Natural killer cell treated with Interleukin-12 subunit alpha and Interleukin-12 subunit beta and Interleukin-15 and Interleukin-18, amount 100 ng/mL, for 72 hours (primary cell): ENCODE data around the gene PTBP3. TPM values are rescaled to one million over a fixed set of nuclear protein-coding genes. Genes with fewer than 3 reads are reported as not detected.
A peak's percentile ranks its signal among the peaks of the same experiment; 100 is the strongest.

ENCODE experiments used
- ATAC-seq, 2 donors: fragments of 150-1000 bp; cut with Tn5 transposase in 1 of 2; sonication (Bioruptor Pico), chemical (Tn5 transposase) in 1 of 2; 2 replicates each; pipeline ENCODE4 v1.10.0; 2021
- DNase-seq: peaks from one replicate; pipeline ENCODE4 v3.0.0; 2022; ENCODE audit warnings: low spot score
- H3K27ac Mint-ChIP-seq, 2 donors: 1 replicate in 1 of 2; 2 replicates in 1 of 2; pipeline ENCODE4 v1.8.0; 2022; ENCODE audit warnings: mixed read lengths in 2 of 2, mild to moderate bottlenecking in 1 of 2, moderate library complexity in 1 of 2
- H3K27me3 Mint-ChIP-seq, 2 donors: 1 replicate in 1 of 2; 2 replicates in 1 of 2; pipeline ENCODE4 v1.8.0; 2022; ENCODE audit warnings: mixed read lengths in 2 of 2
- H3K36me3 Mint-ChIP-seq: one replicate; pipeline ENCODE4 v1.8.0; 2022; ENCODE audit warnings: mixed read lengths
- H3K4me1 Mint-ChIP-seq, 2 donors: 1 replicate in 1 of 2; 2 replicates in 1 of 2; pipeline ENCODE4 v1.8.0; 2022; ENCODE audit warnings: low read depth in 2 of 2, mixed read lengths in 2 of 2, mild to moderate bottlenecking in 1 of 2
- H3K4me3 Mint-ChIP-seq: one replicate; pipeline ENCODE4 v1.8.0; 2022; ENCODE audit warnings: mixed read lengths
- H3K9me3 Mint-ChIP-seq: 2 replicates; pipeline ENCODE4 v1.8.0; 2022; ENCODE audit warnings: mixed read lengths
- total RNA-seq, 2 donors: library from RNA; stranded (reverse); gene quantifications; one replicate each; pipeline ENCODE4 v1.2.3, GENCODE V29; 2022

PTBP3 gene
- total RNA-seq, 2 donors from 2014 or later = 123 to 143 TPM

DNA sequence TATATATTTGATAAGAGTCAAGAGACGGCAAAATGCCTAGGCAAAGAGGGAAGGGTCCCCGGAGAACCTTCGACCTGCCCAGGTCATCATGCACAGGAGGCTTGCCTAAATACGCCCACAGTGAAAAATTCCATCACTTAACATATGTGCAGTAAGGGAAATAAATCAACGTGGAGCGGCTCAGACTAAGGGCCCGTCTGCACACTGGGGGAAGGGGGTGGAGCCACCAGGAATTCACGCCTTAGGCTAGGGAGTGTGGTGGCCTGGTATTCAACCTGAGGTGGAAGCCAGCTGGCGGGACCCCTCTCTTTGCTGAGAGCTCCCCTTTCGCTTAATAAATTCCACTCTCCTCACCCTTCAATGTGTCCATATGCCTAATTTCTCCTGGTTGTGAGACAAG lies 8.3 kb downstream of the PTBP3 start:
- no peak for DNase-seq
- Mint-ChIP-seq H3K36me3 (peaks cover 8% of the 10 kb centered on the region), H3K4me1 (peaks cover 39 to 49% of the 10 kb centered on the region in 2 donors), H3K9me3 (peaks cover 5% of the 10 kb centered on the region), H3K4me3 (no peak overlapping the region), H3K27me3 (no peaks in the 10 kb centered on the region), H3K27ac (peak overlapping the region in 1 of 2 donors; percentile 59)
- ATAC-seq = no peak

DNA sequence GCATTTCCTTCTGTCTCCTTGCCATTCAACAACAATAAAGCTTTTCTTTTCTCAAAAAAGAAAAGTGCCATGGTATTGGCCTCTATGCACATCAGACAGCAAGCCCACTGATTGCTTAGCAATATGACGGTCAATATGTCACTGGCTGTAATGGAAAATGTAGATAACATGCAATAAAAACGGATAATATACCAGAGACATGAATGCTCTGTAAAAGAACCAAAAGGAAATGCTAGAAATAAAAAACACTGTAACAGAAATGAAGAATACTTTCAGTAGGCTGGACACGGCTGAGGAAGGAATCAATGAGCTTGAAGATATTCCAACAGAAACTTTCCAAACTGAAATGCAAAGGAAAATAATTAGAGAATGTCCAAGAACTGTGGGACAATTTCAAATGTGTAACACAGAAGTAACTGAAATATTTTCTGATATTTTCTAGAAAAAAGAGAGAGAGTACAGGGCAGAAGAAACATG lies 10.0 kb downstream of the PTBP3 start:
- peaks cover 8% of the 10 kb centered on the region for H3K36me3 Mint-ChIP-seq

DNA sequence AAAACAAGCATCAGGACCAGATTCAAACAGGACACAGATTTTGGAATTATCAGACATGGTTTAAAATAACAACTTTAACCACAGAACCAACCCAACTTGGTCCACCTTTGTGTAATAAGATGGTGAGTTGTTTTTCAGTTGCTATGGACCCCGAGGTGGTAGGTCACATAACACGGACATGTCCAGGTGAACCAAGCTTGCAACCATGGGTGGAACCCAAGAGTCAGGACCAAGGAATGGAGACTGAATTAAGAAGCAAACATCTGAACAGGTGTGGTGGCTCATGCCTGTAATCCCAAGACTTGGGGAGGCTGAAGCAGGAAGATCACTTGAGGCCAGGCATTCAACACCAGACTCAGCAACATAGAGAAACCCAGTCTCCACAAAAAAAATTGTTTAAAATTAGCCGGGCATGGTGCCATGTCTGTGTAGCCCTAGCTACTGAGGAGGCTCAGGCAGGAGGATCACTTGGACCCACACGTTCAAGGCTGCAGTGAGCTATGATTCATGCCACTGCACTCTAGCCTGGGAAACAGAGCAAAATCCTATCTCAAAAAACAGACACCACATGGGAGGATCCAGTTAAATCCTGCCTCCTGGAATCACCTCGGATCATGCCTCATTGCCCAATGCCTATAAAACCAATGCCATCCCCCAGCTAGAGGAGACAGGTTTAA lies 10.6 kb downstream of the PTBP3 start:
- H3K27me3 Mint-ChIP-seq = no peaks in the 10 kb centered on the region
- DNase-seq (no peak), ATAC-seq (no peak)
- peaks cover 5% of the 10 kb centered on the region for H3K9me3 Mint-ChIP-seq
- H3K4me3 Mint-ChIP-seq = no peak overlapping the region
- peaks cover 37 to 54% of the 10 kb centered on the region in 2 donors for H3K4me1 Mint-ChIP-seq
- no peak overlapping the region for H3K27ac Mint-ChIP-seq
- H3K36me3 Mint-ChIP-seq = peaks cover 8% of the 10 kb centered on the region

More for the DNA sequence above, 10.0 kb downstream of the PTBP3 start:
- Mint-ChIP-seq H3K27me3 (no peaks in the 10 kb centered on the region), H3K4me1 (peaks cover 36 to 53% of the 10 kb centered on the region in 2 donors), H3K4me3 (no peak overlapping the region), H3K27ac (peak overlapping the region in 1 of 2 donors; percentile 30), H3K9me3 (peaks cover 5% of the 10 kb centered on the region)
- ATAC-seq (no peak), DNase-seq (no peak)

DNA sequence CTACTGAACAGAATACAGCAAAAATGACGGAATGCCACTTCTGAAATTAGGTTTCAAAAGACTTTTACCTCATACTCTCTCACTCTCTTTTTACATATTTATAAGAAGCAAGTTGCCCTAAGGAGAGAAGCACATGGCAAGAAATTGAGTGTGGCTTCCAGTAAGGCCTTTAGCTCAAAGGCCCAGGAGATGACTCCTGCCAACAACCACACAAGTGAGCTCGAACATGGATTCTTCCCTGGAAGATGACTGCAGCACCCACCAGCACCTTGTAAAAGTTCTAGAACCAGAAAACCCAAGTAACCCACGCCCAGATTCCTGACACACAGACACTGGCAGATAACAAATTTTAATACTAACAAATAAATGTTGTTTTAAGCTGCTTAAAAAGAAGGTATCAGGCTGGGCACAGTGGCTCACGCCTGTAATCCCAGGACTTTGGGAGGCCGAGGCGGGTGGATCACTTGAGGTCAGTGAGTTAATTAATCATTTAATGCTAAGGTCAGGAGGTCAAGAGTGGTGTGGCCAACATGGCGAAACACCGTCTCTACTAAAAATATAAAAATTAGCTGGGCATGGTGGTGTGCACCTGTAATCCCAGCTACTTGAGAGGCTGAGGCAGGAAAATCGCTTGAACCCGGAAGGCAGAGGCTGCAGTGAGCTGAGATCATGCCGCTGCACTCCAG lies 17.0 kb downstream of the PTBP3 start:
- H3K27ac Mint-ChIP-seq = peak overlapping the region; percentile 92 to 95
- H3K36me3 Mint-ChIP-seq = no peaks in the 10 kb centered on the region
- no peaks in the 10 kb centered on the region for H3K9me3 Mint-ChIP-seq
- no peak for DNase-seq
- peaks cover 45 to 59% of the 10 kb centered on the region in 2 donors for H3K4me1 Mint-ChIP-seq
- peak overlapping the region; percentile 78 for H3K4me3 Mint-ChIP-seq
- H3K27me3 Mint-ChIP-seq = no peaks in the 10 kb centered on the region
- ATAC-seq = no peak

DNA sequence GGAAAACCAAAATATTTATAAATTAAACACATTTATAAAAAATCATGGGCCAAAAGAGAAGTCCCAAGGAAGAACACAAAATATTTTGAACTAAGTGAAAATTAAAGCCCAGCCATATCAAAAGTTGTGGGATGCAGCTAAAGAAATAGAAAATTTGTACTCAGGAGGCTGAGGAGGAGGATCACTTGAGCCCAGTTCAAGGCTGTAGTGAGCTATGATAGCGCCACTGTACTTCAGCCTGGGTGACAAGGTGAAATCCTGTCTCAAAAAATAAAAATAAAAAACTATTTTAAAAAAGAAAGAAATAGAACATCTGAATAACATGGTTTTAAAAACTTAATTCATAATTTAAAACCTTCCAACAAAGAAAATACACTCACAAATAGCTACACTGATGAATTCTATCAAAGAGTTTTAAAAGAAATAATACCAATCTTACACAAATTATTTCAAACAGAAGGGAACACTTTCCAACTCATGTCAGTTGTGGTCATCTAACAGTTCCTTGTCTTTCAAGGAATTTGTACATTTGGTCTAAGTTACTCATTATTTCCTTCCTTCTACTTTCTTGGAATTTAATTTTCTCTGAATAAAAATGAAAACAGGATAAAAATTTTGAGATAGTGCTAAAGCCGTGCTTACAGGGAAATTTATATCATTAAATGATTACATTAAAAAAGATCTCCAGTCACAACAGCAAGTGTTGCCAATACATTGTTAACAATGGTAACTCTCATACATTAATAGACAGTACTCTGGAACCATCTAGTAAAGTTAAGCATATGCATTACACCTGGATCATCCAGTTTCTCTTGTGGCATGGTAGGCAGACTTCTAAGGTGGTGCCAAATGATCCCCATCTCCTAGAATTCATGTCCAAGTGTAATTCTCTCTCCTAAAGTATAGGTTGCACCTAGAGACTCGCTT lies 17.8 kb downstream of the PTBP3 start:
- Mint-ChIP-seq H3K27me3 (no peaks in the 10 kb centered on the region), H3K27ac (peak overlapping the region; percentile 92 to 95), H3K36me3 (no peaks in the 10 kb centered on the region), H3K9me3 (no peaks in the 10 kb centered on the region), H3K4me1 (peaks cover 49 to 61% of the 10 kb centered on the region in 2 donors), H3K4me3 (peak overlapping the region; percentile 78)
- ATAC-seq (peak in 1 of 2 donors; percentile 41), DNase-seq (no peak)

DNA sequence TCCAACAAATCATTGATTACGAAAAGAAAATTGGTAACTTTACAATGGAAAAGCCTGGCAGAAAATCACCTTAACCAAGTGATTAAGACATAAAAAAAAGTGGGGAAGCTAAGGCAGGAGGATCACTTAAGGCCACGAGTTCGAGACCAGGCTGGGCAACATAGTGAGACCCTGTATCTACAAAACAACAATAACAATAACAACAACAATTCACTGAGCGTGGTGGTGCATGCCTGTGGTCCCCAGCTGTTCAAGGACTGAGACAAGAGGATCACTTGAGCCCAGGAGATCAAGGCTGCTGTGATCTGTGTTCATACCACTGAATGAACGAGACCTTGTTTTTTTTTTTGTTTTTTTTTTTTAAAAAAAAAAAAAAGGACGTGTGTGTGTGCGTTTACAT lies 21.3 kb downstream of the PTBP3 start:
- ATAC-seq (no peak), DNase-seq (no peak)
- H3K27me3 Mint-ChIP-seq = no peaks in the 10 kb centered on the region
- no peaks in the 10 kb centered on the region for H3K9me3 Mint-ChIP-seq
- peaks cover 36 to 50% of the 10 kb centered on the region in 2 donors for H3K4me1 Mint-ChIP-seq
- H3K27ac Mint-ChIP-seq = peak overlapping the region in 1 of 2 donors; percentile 56
- no peaks in the 10 kb centered on the region for H3K36me3 Mint-ChIP-seq
- H3K4me3 Mint-ChIP-seq = no peak overlapping the region

DNA sequence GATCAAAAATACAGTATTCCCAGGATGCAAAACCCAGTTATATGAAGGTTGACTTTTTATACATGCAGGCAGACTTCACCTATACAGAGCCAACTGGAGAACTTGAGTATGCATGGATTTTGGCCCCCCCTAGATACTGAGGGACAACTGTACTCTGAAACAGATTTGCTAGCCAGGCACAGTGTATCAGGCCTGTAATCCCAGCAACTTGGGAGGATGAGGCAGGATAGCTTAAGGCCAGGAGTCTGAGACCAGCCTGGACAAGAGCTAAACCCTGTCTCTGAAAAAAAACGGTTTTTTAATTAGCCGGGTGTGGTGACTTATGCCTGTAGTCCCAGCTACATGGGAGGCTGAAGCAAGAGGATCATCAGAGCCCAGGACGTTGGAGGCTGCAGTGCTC lies 21.9 kb downstream of the PTBP3 start:
- no peaks in the 10 kb centered on the region for H3K36me3 Mint-ChIP-seq
- peak overlapping the region in 1 of 2 donors; percentile 56 for H3K27ac Mint-ChIP-seq
- H3K27me3 Mint-ChIP-seq = no peaks in the 10 kb centered on the region
- no peak overlapping the region for H3K4me3 Mint-ChIP-seq
- no peak for ATAC-seq
- H3K4me1 Mint-ChIP-seq = peaks cover 30 to 45% of the 10 kb centered on the region in 2 donors
- DNase-seq = no peak
- no peaks in the 10 kb centered on the region for H3K9me3 Mint-ChIP-seq

DNA sequence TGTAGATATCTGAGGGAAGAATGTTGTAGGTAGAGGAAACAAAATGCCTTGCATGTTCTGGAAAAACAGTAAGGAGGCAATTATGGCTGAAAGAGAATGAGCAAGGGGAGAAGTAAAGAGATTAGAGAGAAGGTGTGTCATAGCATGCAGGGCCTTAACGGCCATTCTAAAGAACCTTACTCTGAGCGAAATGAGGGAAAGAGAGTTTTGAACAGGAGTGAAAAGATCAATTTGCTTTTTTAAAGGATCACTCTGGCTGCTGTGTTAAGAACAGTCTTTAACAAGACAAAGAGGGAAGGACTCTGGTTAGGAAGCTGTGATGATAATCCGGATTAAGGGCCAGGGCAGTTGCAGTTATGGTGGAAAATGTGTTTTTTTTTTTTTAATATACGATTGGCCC lies 22.6 kb downstream of the PTBP3 start:
- H3K4me3 Mint-ChIP-seq = no peak overlapping the region
- H3K27ac Mint-ChIP-seq = no peak overlapping the region
- H3K4me1 Mint-ChIP-seq = peaks cover 23 to 38% of the 10 kb centered on the region in 2 donors

DNA sequence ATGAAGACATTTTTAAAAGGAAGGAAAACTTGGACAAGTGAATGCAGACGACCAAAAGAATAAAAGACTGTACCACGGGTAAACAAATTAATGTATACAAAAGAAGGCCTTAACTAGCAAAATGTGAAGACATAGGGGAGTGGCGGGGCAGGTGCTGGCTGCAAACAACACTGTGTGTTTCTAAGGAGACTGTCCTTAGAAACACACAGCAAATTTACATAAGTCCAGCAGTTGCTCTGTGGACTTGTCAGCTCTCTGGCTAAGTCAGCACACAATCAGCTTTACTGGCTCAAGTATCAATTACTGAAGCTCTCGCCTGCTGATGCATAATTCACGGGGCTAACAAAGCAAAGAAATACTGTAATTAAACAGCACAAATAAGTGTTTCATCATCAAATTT lies 24.8 kb downstream of the PTBP3 start:
- Mint-ChIP-seq H3K27ac (no peak overlapping the region), H3K27me3 (no peaks in the 10 kb centered on the region), H3K9me3 (no peaks in the 10 kb centered on the region), H3K4me1 (peaks cover 14 to 26% of the 10 kb centered on the region in 2 donors), H3K4me3 (no peak overlapping the region), H3K36me3 (no peaks in the 10 kb centered on the region)
- DNase-seq (no peak), ATAC-seq (no peak)

More for the DNA sequence above, 22.6 kb downstream of the PTBP3 start:
- ATAC-seq = no peak
- no peak for DNase-seq
- H3K36me3 Mint-ChIP-seq = no peaks in the 10 kb centered on the region
- H3K27me3 Mint-ChIP-seq = no peaks in the 10 kb centered on the region
- no peaks in the 10 kb centered on the region for H3K9me3 Mint-ChIP-seq

DNA sequence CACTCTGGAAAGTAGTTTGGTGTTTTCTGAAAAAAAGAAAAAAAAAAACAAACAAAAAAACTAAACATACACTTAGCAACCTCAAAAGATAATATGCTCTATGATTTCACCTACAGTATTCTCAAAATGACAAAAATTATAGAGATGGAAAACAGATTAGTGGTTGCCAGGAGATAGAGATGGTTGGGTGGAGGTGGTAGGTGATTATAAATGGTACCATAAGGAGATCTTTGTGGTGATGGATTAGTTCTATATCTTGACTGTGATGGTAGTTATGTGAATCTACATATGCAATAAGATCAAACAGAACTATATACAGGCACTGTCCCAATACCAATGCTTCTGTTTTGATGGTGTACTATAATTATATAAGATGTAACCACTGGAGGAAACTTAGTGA lies 32.0 kb downstream of the PTBP3 start:
- no peak overlapping the region for H3K4me3 Mint-ChIP-seq
- no peak overlapping the region for H3K27ac Mint-ChIP-seq
- no peaks in the 10 kb centered on the region for H3K27me3 Mint-ChIP-seq
- H3K36me3 Mint-ChIP-seq = no peaks in the 10 kb centered on the region
- ATAC-seq (no peak), DNase-seq (no peak)
- no peaks in the 10 kb centered on the region for H3K9me3 Mint-ChIP-seq
- peaks cover 37 to 38% of the 10 kb centered on the region in 2 donors for H3K4me1 Mint-ChIP-seq

DNA sequence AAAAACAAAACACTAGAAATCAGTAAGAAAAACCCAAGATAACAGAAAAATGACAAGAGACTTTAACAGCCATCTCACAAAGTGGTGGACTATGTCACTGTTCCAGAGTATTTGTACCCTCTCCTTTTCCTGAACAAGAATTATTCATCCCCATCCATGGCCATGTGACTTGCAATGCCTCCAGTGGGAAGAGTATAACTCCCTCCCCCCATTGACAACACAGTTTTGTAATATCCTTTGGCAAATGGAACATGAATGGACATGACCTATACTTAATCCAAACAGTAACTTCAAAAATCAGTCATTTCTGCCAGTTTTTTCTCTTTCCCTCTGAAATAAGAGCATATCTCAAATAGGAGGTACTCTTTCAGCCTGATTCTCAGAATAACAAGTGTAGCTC lies 33.9 kb downstream of the PTBP3 start:
- no peaks in the 10 kb centered on the region for H3K27me3 Mint-ChIP-seq
- DNase-seq (no peak), ATAC-seq (no peak)
- no peaks in the 10 kb centered on the region for H3K9me3 Mint-ChIP-seq
- H3K4me1 Mint-ChIP-seq = peaks cover 39% of the 10 kb centered on the region in 2 donors
- H3K27ac Mint-ChIP-seq = no peak overlapping the region
- no peaks in the 10 kb centered on the region for H3K36me3 Mint-ChIP-seq
- H3K4me3 Mint-ChIP-seq = no peak overlapping the region

DNA sequence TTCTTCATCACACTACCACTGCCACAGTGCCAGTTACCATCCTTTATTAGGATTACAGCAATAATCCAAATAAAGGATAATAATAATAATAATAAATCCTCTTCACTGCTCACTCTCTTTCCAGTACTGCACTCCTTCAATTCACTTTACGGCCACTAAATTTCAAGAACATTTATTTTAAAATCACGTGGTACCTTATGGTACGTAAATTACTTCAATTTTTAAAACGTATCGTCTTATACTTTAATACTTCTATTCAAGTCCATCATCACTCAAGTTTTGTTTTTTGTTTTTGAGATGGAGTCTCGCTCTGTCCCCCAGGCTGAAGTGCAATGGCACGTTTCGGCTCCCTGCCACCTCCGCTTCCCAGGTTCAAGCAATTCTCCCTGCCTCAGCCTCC lies 36.5 kb downstream of the PTBP3 start:
- Mint-ChIP-seq H3K4me1 (peaks cover 38 to 47% of the 10 kb centered on the region in 2 donors), H3K9me3 (no peaks in the 10 kb centered on the region), H3K27me3 (no peaks in the 10 kb centered on the region), H3K36me3 (no peaks in the 10 kb centered on the region), H3K27ac (no peak overlapping the region), H3K4me3 (no peak overlapping the region)
- no peak for DNase-seq
- no peak for ATAC-seq

DNA sequence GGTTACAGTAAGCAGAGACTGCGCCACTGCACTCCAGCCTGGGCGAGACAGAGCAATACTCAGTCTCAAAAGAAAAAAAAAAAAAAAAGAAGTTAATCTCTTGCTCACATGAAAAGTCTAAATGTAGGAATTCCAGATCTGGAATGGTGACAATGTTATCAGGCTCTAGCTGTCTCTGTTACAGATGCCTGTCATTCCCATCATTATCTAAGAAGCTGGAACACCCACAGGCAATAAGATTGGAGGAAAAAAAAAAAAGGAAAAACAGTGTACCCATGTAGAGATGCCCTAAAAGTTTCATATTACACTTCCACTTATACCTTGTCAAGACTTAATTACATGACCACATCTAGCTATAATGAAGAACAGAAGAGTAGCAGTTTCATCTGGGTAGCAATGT lies 38.2 kb downstream of the PTBP3 start:
- Mint-ChIP-seq H3K9me3 (no peaks in the 10 kb centered on the region), H3K27ac (no peak overlapping the region), H3K4me1 (peaks cover 33 to 44% of the 10 kb centered on the region in 2 donors), H3K4me3 (no peak overlapping the region), H3K36me3 (peaks cover 5% of the 10 kb centered on the region), H3K27me3 (no peaks in the 10 kb centered on the region)
- no peak for ATAC-seq
- no peak for DNase-seq
